ENCODE measurements around the gene PLA2G2F. TPM values are rescaled to one million over a fixed set of nuclear protein-coding genes. Genes with fewer than 3 reads are reported as not detected.

The PLA2G2F gene
- total RNA-seq, 2 experiments from 2014 or later, result not detected

- TF ChIP-seq CTCF (IDR thresholded peaks at IDR 0.05), result no peak
- Mint-ChIP-seq H3K4me3 (no peak overlapping the region), H3K36me3 (ENCODE audit: low read depth) (no peaks in the 10 kb centered on the region), H3K27me3 (peaks cover 18% of the 10 kb centered on the region), H3K27ac (no peak overlapping the region), H3K4me1 (ENCODE audit: low read depth) (no peaks in the 10 kb centered on the region), H3K9me3 (no peaks in the 10 kb centered on the region)
- Histone ChIP-seq H3K27ac (ENCODE audit: low read depth in 1 of 2, low read length in 2 of 2) (no peak overlapping the region), H3K4me3 (ENCODE audit: low read length) (no peak overlapping the region), H3K27me3 (ENCODE audit: control insufficient read depth in 1 of 2, insufficient read depth in 2 of 2, low read length in 2 of 2) (peaks cover 0 to 5% of the 10 kb centered on the region in 2 experiments), H3K9me3 (ENCODE audit: control insufficient read depth in 1 of 2, insufficient read depth in 1 of 2, low read length in 2 of 2) (no peaks in the 10 kb centered on the region), H3K36me3 (ENCODE audit: insufficient read depth, low read length) (no peaks in the 10 kb centered on the region), H3K4me1 (ENCODE audit: insufficient read depth, low read length) (no peaks in the 10 kb centered on the region)
- intact Hi-C loops (cut with DNase I, micrococcal nuclease), result no loop called here
- no peak for ATAC-seq (ENCODE audit: poor library complexity)
- DNase-seq, result no peak
- POLR2A ChIA-PET, result no interaction called here
- CTCF ChIA-PET, result no interaction called here
Observed at GRCh38 chr1:20112279-20113000, 26.7 kb upstream of the PLA2G2F start.

GRCh38 chr1:20114021-20114648, 25.0 kb upstream of the PLA2G2F start:
- ChIA-PET POLR2A (no interaction called here), CTCF (no interaction called here)
- no peak for TF ChIP-seq CTCF (IDR thresholded peaks at IDR 0.05)
- Mint-ChIP-seq H3K27me3 (peaks cover 24% of the 10 kb centered on the region), H3K4me1 (ENCODE audit: low read depth) (no peaks in the 10 kb centered on the region), H3K4me3 (no peak overlapping the region), H3K36me3 (ENCODE audit: low read depth) (no peaks in the 10 kb centered on the region), H3K27ac (no peak overlapping the region), H3K9me3 (no peaks in the 10 kb centered on the region)
- no peaks in the 10 kb centered on the region for H3K36me3 ChIP-seq (ENCODE audit: insufficient read depth, low read length)
- no peak for ATAC-seq (ENCODE audit: poor library complexity)
- no peaks in the 10 kb centered on the region for H3K4me1 ChIP-seq (ENCODE audit: insufficient read depth, low read length)
- peaks cover 0 to 5% of the 10 kb centered on the region in 2 experiments for H3K27me3 ChIP-seq (ENCODE audit: control insufficient read depth in 1 of 2, insufficient read depth in 2 of 2, low read length in 2 of 2)
- H3K27ac ChIP-seq (ENCODE audit: low read depth in 1 of 2, low read length in 2 of 2), result no peak overlapping the region
- no peak for DNase-seq
- H3K9me3 ChIP-seq (ENCODE audit: control insufficient read depth in 1 of 2, insufficient read depth in 1 of 2, low read length in 2 of 2), result no peaks in the 10 kb centered on the region
- intact Hi-C loops (cut with DNase I, micrococcal nuclease), result no loop called here
- no peak overlapping the region for H3K4me3 ChIP-seq (ENCODE audit: low read length)

- Histone ChIP-seq H3K27ac (ENCODE audit: low read depth in 1 of 2, low read length in 2 of 2) (no peak overlapping the region), H3K4me3 (ENCODE audit: low read length) (no peak overlapping the region), H3K27me3 (ENCODE audit: control insufficient read depth in 1 of 2, insufficient read depth in 2 of 2, low read length in 2 of 2) (peaks cover 0 to 5% of the 10 kb centered on the region in 2 experiments), H3K4me1 (ENCODE audit: insufficient read depth, low read length) (no peaks in the 10 kb centered on the region), H3K9me3 (ENCODE audit: control insufficient read depth in 1 of 2, insufficient read depth in 1 of 2, low read length in 2 of 2) (no peaks in the 10 kb centered on the region), H3K36me3 (ENCODE audit: insufficient read depth, low read length) (no peaks in the 10 kb centered on the region)
- CTCF ChIA-PET, result no interaction called here
- POLR2A ChIA-PET, result no interaction called here
- H3K4me3 Mint-ChIP-seq, result no peak overlapping the region
- TF ChIP-seq CTCF (IDR thresholded peaks at IDR 0.05), result no peak
- H3K36me3 Mint-ChIP-seq (ENCODE audit: low read depth), result no peaks in the 10 kb centered on the region
- peaks cover 24% of the 10 kb centered on the region for H3K27me3 Mint-ChIP-seq
- intact Hi-C loops (cut with DNase I, micrococcal nuclease), result no loop called here
- no peaks in the 10 kb centered on the region for H3K9me3 Mint-ChIP-seq
- no peak for DNase-seq
- H3K4me1 Mint-ChIP-seq (ENCODE audit: low read depth), result no peaks in the 10 kb centered on the region
- no peak overlapping the region for H3K27ac Mint-ChIP-seq
- no peak for ATAC-seq (ENCODE audit: poor library complexity)
Observed at GRCh38 chr1:20115479-20115878, 23.6 kb upstream of the PLA2G2F start.

Measured in CD4-positive, alpha-beta T cell (primary cell).